ENCODE data around the gene VPS41.

- TF ChIP-seq GABPA (IDR thresholded peaks at IDR 0.05; ENCODE audit: low read depth, low read length) (no peak), GABPA (CRISPR knock-in tag; IDR thresholded peaks at IDR 0.05; ENCODE audit: low read depth) (no peak), ZSCAN5A (CRISPR knock-in tag; IDR thresholded peaks at IDR 0.05; ENCODE audit: borderline replicate concordance) (no peak), ZBTB2 (CRISPR knock-in tag; IDR thresholded peaks at IDR 0.05; ENCODE audit: low read depth) (no peak), POLR2AphosphoS5 (IDR thresholded peaks at IDR 0.05; ENCODE audit: low read depth, low read length) (no peak), ZNF792 (CRISPR knock-in tag; IDR thresholded peaks at IDR 0.05) (no peak), ZFP41 (CRISPR knock-in tag; IDR thresholded peaks at IDR 0.05; ENCODE audit: borderline replicate concordance) (no peak), MAFK (conservative IDR thresholded peaks at IDR 0.05 in 1 of 2, IDR thresholded peaks at IDR 0.05 in 1 of 2; ENCODE audit: low read length in 2 of 2) (no peak), MATR3 (CRISPR knock-in tag; IDR thresholded peaks at IDR 0.05) (no peak), MEIS2 (CRISPR knock-in tag; IDR thresholded peaks at IDR 0.05) (no peak), RFX5 (IDR thresholded peaks at IDR 0.05; ENCODE audit: low read depth, low read length) (no peak), NBN (conservative IDR thresholded peaks at IDR 0.05) (no peak), MIXL1 (CRISPR knock-in tag; IDR thresholded peaks at IDR 0.05) (no peak), SKIL (CRISPR knock-in tag; IDR thresholded peaks at IDR 0.05; ENCODE audit: borderline replicate concordance) (no peak)
Measured at GRCh38 chr7:38686888-38687287, 222.1 kb downstream of the VPS41 start.

All from HepG2 (cell line).